ENCODE measurements around the gene SARS1.

The SARS1 gene

DNA sequence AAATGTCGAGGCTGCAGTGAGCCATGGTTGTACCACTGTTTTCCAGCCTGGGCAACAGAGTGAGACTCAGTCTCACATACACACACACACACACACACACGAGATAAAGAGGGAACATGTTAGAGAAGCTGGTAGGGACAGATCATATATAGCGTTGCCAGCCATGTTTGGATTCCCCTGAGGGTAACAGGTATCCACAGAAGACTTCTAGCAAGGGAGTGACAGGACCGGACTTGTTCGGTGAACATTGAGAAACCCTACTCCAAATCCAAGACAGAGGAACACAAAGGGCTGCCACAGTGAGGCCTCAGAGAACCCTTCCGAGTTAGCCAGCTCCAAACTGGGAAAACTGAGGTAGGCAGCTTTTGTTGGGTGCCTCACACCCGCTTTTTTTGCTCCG is 3.7 kb upstream of the SARS1 start:
- no peak overlapping the region for H3K4me2 ChIP-seq (ENCODE audit: low read depth, low read length, poor library complexity, severe bottlenecking)

DNA sequence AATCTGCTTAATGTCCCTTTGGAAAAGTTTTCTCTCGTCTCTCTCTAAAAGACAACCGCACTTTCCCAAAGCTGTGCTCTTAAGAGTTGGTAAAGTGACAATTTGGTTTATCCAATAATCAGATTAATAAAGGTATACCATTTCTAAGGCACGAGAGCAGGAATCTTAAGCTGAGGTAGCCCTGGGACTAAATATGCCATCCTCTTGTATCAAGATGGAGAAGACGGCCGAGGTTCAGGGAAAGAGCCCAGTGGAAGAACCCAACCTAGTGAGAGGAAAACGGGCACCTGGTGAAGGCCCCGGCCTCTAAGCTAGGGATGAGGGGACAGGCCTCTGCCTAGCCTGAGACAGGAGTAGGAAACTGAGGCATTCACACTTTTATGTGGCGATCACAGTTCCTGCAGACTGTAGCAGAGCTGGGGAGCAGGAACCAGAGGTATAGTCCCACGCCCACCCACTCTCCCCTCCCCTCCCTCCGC is 334 bp upstream of the SARS1 start:
- Histone ChIP-seq H3K4me2 (ENCODE audit: low read depth, low read length, poor library complexity, severe bottlenecking) (peak overlapping the region; percentile 52), H3K36me3 (ENCODE audit: low read length) (0 out of 2 replicates have a peak, but pooled peaks cover 3% of the 10 kb centered on the region), H3F3A (ENCODE audit: insufficient read depth) (no peaks in the 10 kb centered on the region), H3K9ac (ENCODE audit: low read length) (peak overlapping the region; percentile 80), H3K9me2 (replicated peaks; ENCODE audit: insufficient read depth, low read length) (no peaks in the 10 kb centered on the region), H3K79me2 (ENCODE audit: insufficient read depth, low read length) (peaks cover 44% of the 10 kb centered on the region), H3K27me3 (ENCODE audit: low read length) (no peaks in the 10 kb centered on the region), H3K9me3 (ENCODE audit: insufficient read depth, low read length) (no peaks in the 10 kb centered on the region), H3K4me3 (ENCODE audit: insufficient read depth, low read length, poor library complexity, severe bottlenecking) (peak overlapping the region; percentile 90), H4K20me1 (ENCODE audit: low read depth, low read length) (no peaks in the 10 kb centered on the region), H2AFZ (ENCODE audit: low read depth, low read length, severe bottlenecking) (peak overlapping the region; percentile 36), H3K27ac (ENCODE audit: low read depth, low read length) (no peak overlapping the region)
- no peak for TF ChIP-seq EZH2phosphoT487 (conservative IDR thresholded peaks at IDR 0.05; ENCODE audit: low read length)
- TF ChIP-seq, protein P1, sequence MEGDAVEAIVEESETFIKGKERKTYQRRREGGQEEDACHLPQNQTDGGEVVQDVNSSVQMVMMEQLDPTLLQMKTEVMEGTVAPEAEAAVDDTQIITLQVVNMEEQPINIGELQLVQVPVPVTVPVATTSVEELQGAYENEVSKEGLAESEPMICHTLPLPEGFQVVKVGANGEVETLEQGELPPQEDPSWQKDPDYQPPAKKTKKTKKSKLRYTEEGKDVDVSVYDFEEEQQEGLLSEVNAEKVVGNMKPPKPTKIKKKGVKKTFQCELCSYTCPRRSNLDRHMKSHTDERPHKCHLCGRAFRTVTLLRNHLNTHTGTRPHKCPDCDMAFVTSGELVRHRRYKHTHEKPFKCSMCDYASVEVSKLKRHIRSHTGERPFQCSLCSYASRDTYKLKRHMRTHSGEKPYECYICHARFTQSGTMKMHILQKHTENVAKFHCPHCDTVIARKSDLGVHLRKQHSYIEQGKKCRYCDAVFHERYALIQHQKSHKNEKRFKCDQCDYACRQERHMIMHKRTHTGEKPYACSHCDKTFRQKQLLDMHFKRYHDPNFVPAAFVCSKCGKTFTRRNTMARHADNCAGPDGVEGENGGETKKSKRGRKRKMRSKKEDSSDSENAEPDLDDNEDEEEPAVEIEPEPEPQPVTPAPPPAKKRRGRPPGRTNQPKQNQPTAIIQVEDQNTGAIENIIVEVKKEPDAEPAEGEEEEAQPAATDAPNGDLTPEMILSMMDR (IDR thresholded peaks at IDR 0.05; ENCODE audit: insufficient read depth, low read length, poor library complexity, severe bottlenecking), result no peak

More for the DNA sequence above, 3.7 kb upstream of the SARS1 start:
- Histone ChIP-seq H3K36me3 (ENCODE audit: low read length) (no peaks in the 10 kb centered on the region), H3K4me3 (ENCODE audit: insufficient read depth, low read length, poor library complexity, severe bottlenecking) (no peak overlapping the region), H3K9ac (ENCODE audit: low read length) (no peak overlapping the region), H4K20me1 (ENCODE audit: low read depth, low read length) (no peaks in the 10 kb centered on the region), H3K27ac (ENCODE audit: low read depth, low read length) (no peak overlapping the region), H3F3A (ENCODE audit: insufficient read depth) (no peaks in the 10 kb centered on the region), H3K9me3 (ENCODE audit: insufficient read depth, low read length) (no peaks in the 10 kb centered on the region), H2AFZ (ENCODE audit: low read depth, low read length, severe bottlenecking) (no peak overlapping the region), H3K79me2 (ENCODE audit: insufficient read depth, low read length) (peaks cover 13% of the 10 kb centered on the region), H3K9me2 (replicated peaks; ENCODE audit: insufficient read depth, low read length) (no peaks in the 10 kb centered on the region), H3K27me3 (ENCODE audit: low read length) (no peaks in the 10 kb centered on the region)
- TF ChIP-seq, protein P1 (IDR thresholded peaks at IDR 0.05; ENCODE audit: insufficient read depth, low read length, poor library complexity, severe bottlenecking), result no peak
- TF ChIP-seq EZH2phosphoT487 (conservative IDR thresholded peaks at IDR 0.05; ENCODE audit: low read length), result no peak

DNA sequence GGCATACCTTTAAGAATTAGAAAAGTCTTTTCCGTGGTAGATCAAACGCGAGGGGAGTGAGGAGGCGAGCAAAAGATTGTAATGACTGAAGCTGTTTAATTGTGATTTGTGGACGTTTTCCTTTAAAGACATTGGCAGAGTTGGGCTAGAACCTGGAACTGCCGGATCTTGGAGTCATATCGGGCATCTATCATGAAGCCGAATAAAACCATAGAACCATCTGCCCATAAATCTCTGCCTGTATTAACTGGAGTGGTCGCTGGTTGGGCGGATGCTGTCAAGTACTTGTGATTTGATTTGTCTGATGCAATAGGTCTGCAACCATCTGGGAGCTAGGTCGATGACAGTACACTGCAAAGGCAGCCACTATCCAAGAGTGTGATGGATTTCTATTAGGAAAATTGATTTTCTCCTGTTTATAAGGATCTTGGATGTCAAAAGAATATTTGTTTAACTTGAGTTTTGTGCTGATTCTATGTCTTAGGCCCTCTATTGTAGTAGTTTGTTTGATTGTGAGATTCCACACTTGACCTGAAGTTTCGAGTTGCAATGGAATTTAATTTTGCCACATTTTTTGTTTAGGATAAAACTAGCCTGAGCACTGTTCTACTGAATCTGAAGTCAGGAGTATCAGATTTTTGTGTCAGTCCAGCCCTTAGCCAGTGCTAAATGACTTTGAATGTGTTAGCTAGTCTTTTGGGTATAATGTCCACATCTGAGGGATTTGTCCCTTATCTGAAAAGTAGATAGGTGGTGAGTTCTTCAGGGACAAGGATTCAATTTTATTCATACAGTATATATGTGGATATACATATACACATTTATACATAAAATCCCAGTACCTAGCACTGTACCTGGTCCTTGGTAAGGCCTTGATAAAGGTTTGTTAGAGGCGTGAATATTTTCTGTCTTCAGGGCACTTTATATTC is 1.2 kb downstream of the SARS1 start:
- peak overlapping the region; percentile 80 for H3K9ac ChIP-seq (ENCODE audit: low read length)
- H3K79me2 ChIP-seq (ENCODE audit: insufficient read depth, low read length), result peaks cover 57% of the 10 kb centered on the region
- no peaks in the 10 kb centered on the region for H3F3A ChIP-seq (ENCODE audit: insufficient read depth)
- no peaks in the 10 kb centered on the region for H3K27me3 ChIP-seq (ENCODE audit: low read length)
- H3K27ac ChIP-seq (ENCODE audit: low read depth, low read length), result peak overlapping the region; percentile 73
- H3K4me2 ChIP-seq (ENCODE audit: low read depth, low read length, poor library complexity, severe bottlenecking), result peak overlapping the region; percentile 81
- H4K20me1 ChIP-seq (ENCODE audit: low read depth, low read length), result no peaks in the 10 kb centered on the region
- H3K9me2 ChIP-seq (replicated peaks; ENCODE audit: insufficient read depth, low read length), result no peaks in the 10 kb centered on the region
- H3K9me3 ChIP-seq (ENCODE audit: insufficient read depth, low read length), result no peaks in the 10 kb centered on the region
- peak overlapping the region; percentile 90 for H3K4me3 ChIP-seq (ENCODE audit: insufficient read depth, low read length, poor library complexity, severe bottlenecking)
- peak overlapping the region; percentile 36 for H2AFZ ChIP-seq (ENCODE audit: low read depth, low read length, severe bottlenecking)
- TF ChIP-seq EZH2phosphoT487 (conservative IDR thresholded peaks at IDR 0.05; ENCODE audit: low read length), result no peak
- TF ChIP-seq, protein P1 (IDR thresholded peaks at IDR 0.05; ENCODE audit: insufficient read depth, low read length, poor library complexity, severe bottlenecking), result no peak
- peaks cover 10% of the 10 kb centered on the region; the same call in 1 of the 2 replicates for H3K36me3 ChIP-seq (ENCODE audit: low read length)

Data from SU-DHL-6 (cell line).